ENCODE results near the gene GHRH.

DNA sequence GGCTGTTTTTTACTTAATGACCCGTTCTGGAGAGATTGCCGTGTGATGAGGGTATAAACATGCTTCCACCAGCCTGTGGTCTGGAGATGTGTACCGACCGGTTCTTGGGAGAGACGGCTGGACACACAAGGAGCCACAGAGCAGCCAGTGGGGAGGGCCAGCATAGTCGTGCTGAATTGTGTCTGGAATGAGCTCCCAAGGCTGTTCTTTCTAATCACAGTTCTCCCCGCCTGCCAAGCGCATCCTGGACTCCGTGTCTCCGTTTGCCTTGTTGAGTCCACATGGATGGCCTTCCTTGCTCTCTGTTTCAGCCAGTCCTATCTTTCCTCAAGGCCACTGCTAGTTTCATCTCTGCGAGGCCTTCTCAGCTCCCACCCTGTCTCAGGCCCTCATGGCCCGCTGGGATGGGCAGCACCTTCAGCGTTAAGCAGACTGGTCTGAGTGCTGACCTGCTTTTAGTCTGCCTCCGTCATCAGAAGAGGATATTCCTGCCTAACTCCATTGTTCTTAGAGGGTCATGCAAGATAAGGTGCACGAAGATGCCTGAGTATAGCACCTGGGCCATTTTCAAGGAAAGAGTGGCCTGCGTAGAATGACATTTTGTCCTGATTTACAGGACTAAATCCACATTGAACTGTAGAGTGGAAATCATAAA is 48.4 kb upstream of the GHRH start:
- no peak for TF ChIP-seq POLR2A (IDR thresholded peaks at IDR 0.05)
- no peak for TF ChIP-seq CTCF (IDR thresholded peaks at IDR 0.05)

Measured in vagina (tissue), 2 donors.